ENCODE results near the gene LMO2.

LMO2 gene

DNA sequence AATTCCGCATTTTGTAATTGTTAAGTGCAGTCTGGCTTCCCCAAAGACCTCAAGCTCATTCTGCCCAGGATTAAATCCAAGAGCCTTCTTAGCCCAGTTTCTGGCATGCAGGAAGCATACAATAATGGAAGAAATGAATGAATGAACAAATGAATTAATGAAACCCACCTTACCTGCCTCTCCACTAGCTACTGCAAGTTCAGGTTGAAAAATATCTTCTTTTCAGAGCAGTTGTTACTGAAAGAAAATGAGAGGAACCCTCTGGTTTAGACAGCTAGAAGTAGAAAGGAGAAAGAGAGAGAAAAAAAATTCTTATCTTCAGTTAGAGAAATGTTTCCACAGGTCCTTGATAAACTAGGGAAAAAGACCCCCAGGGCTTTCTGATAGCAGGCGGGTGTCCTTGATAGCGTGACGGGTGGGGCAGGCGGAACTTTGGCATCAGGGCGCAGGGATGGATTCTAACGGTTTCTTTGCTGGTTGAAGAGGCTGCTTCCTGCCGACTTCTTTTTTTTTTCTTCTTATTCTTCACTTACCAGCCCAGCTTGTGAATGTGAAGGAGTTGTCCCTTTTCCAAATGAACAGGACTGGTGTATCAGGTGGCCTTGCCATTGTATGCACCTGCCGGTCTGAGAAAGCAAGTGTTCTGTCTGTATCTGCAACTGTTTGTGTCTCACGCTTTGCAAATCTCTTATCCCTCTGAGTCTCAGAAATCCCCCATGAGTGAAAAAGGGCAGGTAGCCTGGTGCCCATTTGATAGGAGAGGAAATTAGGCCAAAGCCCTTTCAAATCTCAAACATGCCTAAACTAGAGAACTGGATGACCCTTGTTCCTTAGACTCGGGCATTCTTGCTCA lies 10.0 kb downstream of the LMO2 start:
- Mint-ChIP-seq H3K4me3 (no peak overlapping the region), H3K4me1 (no peaks in the 10 kb centered on the region), H3K27me3 (peaks cover 55% of the 10 kb centered on the region), H3K36me3 (no peaks in the 10 kb centered on the region), H3K9me3 (no peaks in the 10 kb centered on the region), H3K27ac (no peak overlapping the region)

DNA sequence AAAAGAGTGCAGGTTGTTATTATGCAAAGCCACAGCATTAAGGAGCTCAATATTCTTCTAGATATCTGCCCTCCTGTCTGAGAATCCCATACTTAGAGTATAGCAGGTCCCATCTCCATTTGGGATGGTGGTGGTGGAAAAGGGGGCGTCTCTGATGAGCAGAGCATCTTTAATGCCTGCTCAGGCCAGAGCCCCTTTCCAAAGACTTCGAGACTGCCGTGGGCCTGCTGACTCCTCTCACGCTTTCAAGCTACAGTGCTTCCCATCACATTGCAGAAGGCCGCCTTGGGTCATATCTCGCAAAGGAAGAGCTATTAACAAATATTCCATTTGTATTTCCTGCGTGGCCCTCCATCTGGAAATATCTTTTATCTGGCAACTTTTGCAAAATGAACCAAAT lies 10.9 kb downstream of the LMO2 start:
- no peak overlapping the region for H3K27ac Mint-ChIP-seq
- peaks cover 53% of the 10 kb centered on the region for H3K27me3 Mint-ChIP-seq
- no peak overlapping the region for H3K4me3 Mint-ChIP-seq
- H3K9me3 Mint-ChIP-seq, result no peaks in the 10 kb centered on the region
- no peaks in the 10 kb centered on the region for H3K4me1 Mint-ChIP-seq
- no peaks in the 10 kb centered on the region for H3K36me3 Mint-ChIP-seq

DNA sequence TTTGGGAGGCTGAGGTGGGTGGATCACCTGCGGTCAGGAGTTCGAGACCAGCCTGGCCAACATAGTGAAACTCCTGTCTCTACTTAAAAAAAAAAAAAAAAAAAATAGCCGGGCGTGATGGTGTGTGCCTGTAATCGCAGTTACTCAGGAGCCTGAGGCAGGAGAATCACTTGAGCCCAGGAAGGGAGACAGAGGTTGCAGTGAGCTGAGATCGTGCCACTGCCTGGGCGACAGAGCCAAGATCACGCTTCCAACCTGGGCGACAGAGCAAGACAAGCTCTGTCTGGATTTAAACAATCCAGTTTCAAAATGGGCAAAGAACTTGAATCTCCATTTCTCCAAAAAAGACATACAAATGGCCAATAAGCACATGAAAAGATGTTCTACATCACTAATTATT lies 12.5 kb downstream of the LMO2 start:
- Mint-ChIP-seq H3K27ac (no peak overlapping the region), H3K4me1 (no peaks in the 10 kb centered on the region), H3K36me3 (no peaks in the 10 kb centered on the region), H3K4me3 (no peak overlapping the region), H3K9me3 (no peaks in the 10 kb centered on the region), H3K27me3 (peaks cover 50% of the 10 kb centered on the region)

DNA sequence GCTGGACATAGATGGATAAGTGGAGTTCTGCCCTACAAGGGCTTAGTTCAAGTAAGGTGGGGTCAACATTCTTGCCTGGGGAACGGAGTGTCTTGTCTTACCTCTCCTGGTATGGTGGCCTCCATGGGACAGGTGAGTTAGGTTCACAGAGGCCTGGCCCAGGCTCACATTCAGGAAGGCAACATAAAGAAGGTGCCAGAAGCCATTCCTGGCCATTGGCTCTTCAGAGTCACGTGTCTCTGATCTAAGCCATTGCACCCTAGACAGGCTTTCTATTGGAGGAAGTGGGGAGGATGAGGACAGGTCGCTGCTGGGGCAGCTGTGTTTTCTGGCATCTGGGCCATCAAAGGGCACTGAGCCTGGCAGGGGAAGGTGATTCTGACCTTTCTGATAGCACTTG lies 14.8 kb downstream of the LMO2 start:
- no peak overlapping the region for H3K4me3 Mint-ChIP-seq
- H3K9me3 Mint-ChIP-seq, result no peaks in the 10 kb centered on the region
- peaks cover 53% of the 10 kb centered on the region for H3K27me3 Mint-ChIP-seq

GRCh38 chr11:33875621-33876294 lies 16.1 kb downstream of the LMO2 start:
- H3K4me3 Mint-ChIP-seq, result no peak overlapping the region
- H3K4me1 Mint-ChIP-seq, result peaks cover 2% of the 10 kb centered on the region
- no peaks in the 10 kb centered on the region for H3K36me3 Mint-ChIP-seq
- peaks cover 53% of the 10 kb centered on the region for H3K27me3 Mint-ChIP-seq
- H3K9me3 Mint-ChIP-seq, result no peaks in the 10 kb centered on the region
- no peak overlapping the region for H3K27ac Mint-ChIP-seq

More for the DNA sequence above, 14.8 kb downstream of the LMO2 start:
- no peak overlapping the region for H3K27ac Mint-ChIP-seq
- no peaks in the 10 kb centered on the region for H3K4me1 Mint-ChIP-seq
- H3K36me3 Mint-ChIP-seq, result no peaks in the 10 kb centered on the region

- Mint-ChIP-seq H3K9me3 (no peaks in the 10 kb centered on the region), H3K36me3 (no peaks in the 10 kb centered on the region), H3K4me3 (no peak overlapping the region), H3K27ac (no peak overlapping the region), H3K27me3 (peaks cover 57% of the 10 kb centered on the region), H3K4me1 (peaks cover 7% of the 10 kb centered on the region)
These were observed 16.9 kb downstream of the LMO2 start for GRCh38 chr11:33874910-33875490.

DNA sequence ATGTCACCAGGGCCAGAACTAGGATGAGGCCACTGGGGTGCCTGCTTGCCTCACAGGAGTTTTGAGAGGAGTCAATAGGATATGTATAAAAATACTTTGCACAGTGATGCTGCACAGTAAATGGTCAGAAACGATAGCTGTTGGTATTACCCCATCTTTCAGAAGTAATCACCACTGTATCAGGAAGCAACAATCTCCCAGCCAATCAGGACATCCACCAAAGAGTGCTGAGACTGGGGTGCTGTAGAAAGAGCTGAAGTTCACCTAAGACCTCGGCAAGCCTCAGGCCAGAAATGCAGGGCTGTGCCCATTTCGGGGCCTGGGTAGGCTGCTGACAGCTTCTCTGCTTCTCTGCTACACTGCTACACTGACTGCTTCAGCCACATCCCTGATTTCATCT lies 17.4 kb downstream of the LMO2 start:
- H3K27me3 Mint-ChIP-seq, result peaks cover 57% of the 10 kb centered on the region
- H3K4me1 Mint-ChIP-seq, result peaks cover 9% of the 10 kb centered on the region
- no peaks in the 10 kb centered on the region for H3K36me3 Mint-ChIP-seq
- H3K27ac Mint-ChIP-seq, result no peak overlapping the region
- H3K9me3 Mint-ChIP-seq, result no peaks in the 10 kb centered on the region
- no peak overlapping the region for H3K4me3 Mint-ChIP-seq

DNA sequence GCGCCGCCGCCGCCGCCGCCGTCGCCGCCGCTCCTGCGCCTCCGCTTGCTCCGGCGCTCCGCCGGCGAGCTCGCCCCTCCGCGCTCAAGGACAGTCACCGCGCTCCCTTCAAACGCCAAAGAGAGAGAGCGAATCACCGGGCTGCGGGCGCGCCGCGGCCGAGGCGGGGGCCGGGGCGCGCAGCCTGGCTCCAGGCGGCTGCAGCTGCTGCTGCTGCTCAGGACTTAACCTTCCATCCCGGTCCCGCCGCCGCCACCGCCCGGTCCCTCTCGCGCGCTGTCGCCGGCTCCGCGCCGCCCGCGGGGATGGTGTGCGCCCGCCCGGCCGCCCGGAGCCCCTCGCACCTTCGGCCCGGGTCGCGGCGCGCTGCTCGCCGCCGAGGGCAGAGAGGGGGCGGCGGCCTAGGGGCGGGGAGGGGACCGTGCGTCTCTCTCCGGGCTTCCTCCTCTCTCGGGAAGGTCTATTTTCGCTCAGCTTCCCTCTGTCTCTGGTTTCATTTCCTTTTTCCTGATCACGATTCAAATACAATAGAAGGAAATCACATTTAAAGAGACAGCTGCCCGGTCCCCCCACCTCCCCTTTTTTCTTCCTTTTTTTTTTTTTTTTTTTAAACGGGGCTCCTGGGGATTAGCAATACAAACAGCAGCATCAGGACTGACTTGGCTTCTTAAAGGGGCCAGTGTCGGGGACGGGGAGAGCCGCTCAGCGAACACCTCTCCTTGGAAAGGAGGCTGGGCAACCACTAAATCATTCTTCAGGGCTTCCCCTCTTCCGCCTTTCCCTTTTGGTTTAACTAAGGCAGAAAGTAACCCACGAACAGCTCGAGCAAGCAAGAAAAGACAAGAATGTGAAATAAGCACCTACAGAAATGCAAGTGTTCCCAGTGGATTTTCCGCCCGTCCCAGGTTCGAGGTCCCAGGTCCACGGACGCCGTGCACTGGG lies 22.1 kb downstream of the LMO2 start:
- Mint-ChIP-seq H3K36me3 (no peaks in the 10 kb centered on the region), H3K27me3 (peaks cover 53% of the 10 kb centered on the region), H3K4me3 (peak overlapping the region; percentile 91), H3K9me3 (no peaks in the 10 kb centered on the region), H3K27ac (no peak overlapping the region), H3K4me1 (peaks cover 19% of the 10 kb centered on the region)

DNA sequence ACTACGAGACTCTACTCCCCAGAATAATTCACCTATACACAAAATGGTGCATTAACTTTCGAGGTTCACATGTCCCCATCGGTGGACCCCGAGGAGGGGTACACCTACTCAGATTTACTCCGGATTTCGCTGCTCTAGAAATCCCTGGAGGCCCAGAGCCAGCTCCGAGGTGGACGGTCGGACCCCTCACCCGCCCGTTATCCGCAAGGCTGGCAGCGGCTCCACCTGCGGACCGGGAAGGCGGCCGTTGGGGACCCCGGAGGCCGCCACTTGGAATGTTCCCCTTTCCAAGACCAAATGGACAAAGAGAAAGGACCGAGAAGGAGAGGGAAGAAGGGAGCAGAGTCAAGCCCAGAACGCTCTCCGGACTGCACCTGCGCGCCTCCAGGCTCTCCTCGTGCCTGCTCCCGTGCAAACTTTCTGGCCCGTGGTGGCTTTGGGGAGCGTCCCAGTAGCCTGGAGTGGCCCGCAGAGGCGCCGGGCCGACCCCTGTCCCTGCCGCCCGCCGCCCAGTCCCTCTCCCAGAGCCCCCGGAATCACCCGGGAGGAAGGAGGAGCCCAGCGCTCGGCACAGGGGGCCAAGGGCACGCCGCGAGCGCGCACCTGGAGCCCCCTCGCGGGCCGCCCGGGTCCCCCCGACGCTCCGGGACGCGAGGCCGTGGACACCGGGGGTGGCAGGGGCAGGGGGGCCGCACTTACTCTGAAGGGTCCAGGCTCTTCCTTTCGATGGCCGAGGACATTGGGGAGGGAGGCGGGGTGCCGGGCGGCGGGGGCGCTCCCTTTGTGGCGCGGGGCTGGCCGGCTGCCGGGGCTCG lies 23.0 kb downstream of the LMO2 start:
- Mint-ChIP-seq H3K27me3 (peaks cover 51% of the 10 kb centered on the region), H3K27ac (no peak overlapping the region), H3K4me3 (peak overlapping the region; percentile 66), H3K4me1 (peaks cover 19% of the 10 kb centered on the region), H3K36me3 (no peaks in the 10 kb centered on the region), H3K9me3 (no peaks in the 10 kb centered on the region)

GRCh38 chr11:33867996-33868646 lies 23.8 kb downstream of the LMO2 start:
- H3K4me1 Mint-ChIP-seq, result peaks cover 19% of the 10 kb centered on the region

DNA sequence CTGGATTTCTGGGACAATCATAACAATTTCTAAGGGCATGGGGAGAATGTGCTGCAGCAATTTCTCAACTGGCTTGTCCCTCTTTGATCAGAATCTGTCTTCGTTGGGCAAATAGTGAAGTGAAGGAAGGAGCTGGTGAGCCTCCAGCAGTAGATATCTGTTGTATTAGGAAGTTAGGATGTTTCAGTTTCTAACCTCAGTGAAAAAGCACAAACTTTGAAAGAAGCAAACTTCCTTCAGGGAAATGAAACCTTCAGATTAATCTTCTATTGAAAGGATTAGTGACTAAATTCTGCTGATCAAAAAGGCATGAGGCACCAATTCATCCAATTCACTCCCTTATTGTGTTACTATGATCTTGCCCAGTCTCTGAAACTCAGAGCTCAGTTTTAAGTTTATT lies 24.3 kb downstream of the LMO2 start:
- no peak overlapping the region for H3K27ac Mint-ChIP-seq
- H3K4me1 Mint-ChIP-seq, result peaks cover 19% of the 10 kb centered on the region
- no peaks in the 10 kb centered on the region for H3K9me3 Mint-ChIP-seq
- H3K36me3 Mint-ChIP-seq, result no peaks in the 10 kb centered on the region
- peaks cover 46% of the 10 kb centered on the region for H3K27me3 Mint-ChIP-seq
- H3K4me3 Mint-ChIP-seq, result no peak overlapping the region

More at GRCh38 chr11:33867996-33868646, 23.8 kb downstream of the LMO2 start:
- no peak overlapping the region for H3K27ac Mint-ChIP-seq
- H3K9me3 Mint-ChIP-seq, result no peaks in the 10 kb centered on the region
- no peaks in the 10 kb centered on the region for H3K36me3 Mint-ChIP-seq
- peaks cover 48% of the 10 kb centered on the region for H3K27me3 Mint-ChIP-seq
- H3K4me3 Mint-ChIP-seq, result peak overlapping the region; percentile 66

- peaks cover 42% of the 10 kb centered on the region for H3K27me3 Mint-ChIP-seq
- H3K4me3 Mint-ChIP-seq, result no peak overlapping the region
- H3K27ac Mint-ChIP-seq, result no peak overlapping the region
- no peaks in the 10 kb centered on the region for H3K36me3 Mint-ChIP-seq
- no peaks in the 10 kb centered on the region for H3K9me3 Mint-ChIP-seq
- peaks cover 19% of the 10 kb centered on the region for H3K4me1 Mint-ChIP-seq
These were observed 24.9 kb downstream of the LMO2 start for GRCh38 chr11:33866936-33867335.

DNA sequence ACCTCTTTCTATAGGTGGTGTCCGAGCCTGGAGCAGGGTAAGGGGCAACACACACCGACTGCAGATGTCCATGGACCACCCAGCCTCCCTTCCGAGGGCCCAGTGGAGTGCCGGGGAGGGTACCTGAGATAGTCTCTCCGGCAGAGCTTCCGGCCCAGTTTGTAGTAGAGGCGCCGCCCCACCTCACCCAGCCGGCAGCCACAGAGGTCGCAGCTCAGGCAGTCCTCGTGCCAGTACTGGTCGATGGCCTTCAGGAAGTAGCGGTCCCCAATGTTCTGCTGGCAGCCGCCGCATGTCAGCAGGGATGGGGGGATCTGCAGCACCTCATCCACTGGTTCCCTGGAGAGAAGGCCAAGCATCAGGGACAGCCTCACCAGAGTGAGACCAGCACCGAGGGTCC lies 27.4 kb downstream of the LMO2 start:
- Mint-ChIP-seq H3K4me1 (peaks cover 10% of the 10 kb centered on the region), H3K27me3 (peaks cover 33% of the 10 kb centered on the region), H3K9me3 (no peaks in the 10 kb centered on the region), H3K36me3 (no peaks in the 10 kb centered on the region), H3K27ac (no peak overlapping the region), H3K4me3 (no peak overlapping the region)
